HG03097 (cell line): ENCODE results near the gene PALD1.
A peak's percentile ranks its signal among the peaks of the same experiment; 100 is the strongest.

Experiments
- ATAC-seq: cut with Tn5 transposase; IDR thresholded peaks from one replicate; pipeline ENCODE4 v1.9.1; 2021; ENCODE audit not compliant: unreplicated experiment, low FRiP score

The PALD1 gene

GRCh38 chr10:70551466-70551865 is 72.9 kb downstream of the PALD1 start:
- no peak for ATAC-seq

DNA sequence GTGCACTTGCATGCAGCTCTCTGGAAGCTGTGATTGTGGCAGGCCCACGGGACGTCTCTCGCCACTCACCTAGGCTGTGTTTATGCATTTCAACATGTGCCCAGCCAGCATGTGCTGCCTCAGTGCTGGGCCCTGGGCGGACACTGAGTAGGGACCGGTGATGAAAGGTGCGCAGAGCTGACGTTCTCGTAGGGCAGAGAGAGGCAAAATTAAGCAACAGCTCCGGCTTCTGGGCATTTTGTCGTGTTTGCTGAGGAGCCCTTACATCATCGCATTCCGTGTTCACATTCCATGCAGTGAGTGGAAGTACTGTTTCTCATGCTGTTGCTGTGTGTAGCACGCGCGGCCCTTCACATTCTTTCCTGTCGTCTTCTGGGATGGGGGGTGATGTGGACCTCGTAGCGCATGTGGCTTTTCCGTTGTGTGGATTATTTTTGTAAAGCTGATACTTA is 73.4 kb downstream of the PALD1 start:
- ATAC-seq = no peak

DNA sequence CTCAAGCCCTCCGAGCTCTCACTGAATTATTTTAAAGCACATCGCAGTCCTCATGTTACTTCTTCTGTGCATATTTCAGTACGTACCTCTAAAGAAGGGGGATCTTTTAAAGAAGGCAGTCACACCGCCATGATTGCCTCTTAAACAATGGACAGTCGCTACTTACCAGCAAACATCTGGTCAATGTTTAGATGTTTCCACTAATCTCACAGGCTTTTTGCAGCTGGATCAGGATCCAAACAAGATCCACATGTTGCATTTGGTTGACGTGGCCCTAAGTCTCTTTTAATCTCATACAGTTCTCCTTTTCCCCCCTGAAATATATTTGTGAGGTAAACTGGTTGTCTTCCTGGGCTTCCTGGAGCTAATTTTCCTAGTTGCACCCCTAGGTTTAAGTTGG is 74.0 kb downstream of the PALD1 start:
- ATAC-seq = no peak

DNA sequence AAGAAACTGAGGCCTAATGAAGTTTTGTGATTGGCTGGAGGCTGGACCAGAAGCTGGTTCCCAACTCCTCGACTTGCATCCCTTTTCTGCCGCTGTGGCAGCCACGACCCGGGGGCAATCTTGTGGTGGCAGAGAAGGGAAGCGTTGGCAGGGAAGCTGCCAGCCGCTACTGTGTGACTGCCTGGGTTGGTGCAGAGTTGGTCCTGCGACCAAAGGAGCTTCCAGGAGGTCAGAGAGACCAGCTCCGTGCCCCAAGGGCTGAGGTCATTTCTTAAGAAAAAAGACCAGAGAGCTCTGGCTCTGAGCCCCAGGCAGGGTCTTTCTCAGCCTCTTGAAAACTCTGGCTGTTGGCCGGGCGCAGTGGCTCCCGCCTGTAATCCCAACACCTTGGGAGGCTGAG is 76.8 kb downstream of the PALD1 start:
- ATAC-seq = no peak

DNA sequence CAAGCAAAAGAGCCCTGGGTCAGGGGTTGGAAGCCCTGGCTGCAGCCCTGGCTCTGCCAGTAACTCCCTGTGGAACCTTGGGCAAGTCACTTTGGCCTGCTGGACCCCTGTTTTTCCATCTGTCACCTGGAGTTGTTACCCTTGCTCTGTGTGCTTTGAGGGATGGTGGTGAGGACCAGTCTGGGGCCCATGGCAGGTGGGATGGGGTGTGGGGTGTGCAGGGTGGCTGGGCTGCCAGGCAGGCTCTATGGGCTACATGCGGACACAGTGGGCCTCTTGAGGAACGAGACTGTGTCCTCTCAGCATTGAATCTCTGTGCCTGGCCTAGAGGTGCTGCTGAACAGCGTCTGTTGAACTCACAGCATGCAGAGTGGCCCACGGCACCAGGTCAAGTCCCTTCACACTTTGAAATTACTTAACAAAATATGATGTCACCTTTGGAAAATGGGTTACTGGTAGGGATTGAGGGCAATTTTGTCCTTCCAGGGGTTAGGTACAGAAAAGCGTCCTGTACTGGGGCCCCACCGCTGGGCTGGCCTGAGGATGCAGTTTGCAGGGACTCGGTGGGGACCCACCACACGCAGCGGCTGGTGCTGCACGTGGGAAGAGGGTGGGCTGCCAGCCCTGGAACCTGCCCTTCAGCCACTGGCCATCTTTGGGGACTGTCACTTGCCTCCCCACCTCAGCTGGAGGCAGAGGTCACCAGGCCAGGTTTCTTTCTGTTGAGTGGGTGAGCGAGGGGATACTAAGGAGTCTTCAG is 78.7 kb downstream of the PALD1 start:
- no peak for ATAC-seq

GRCh38 chr10:70557876-70558275 is 79.3 kb downstream of the PALD1 start:
- no peak for ATAC-seq

DNA sequence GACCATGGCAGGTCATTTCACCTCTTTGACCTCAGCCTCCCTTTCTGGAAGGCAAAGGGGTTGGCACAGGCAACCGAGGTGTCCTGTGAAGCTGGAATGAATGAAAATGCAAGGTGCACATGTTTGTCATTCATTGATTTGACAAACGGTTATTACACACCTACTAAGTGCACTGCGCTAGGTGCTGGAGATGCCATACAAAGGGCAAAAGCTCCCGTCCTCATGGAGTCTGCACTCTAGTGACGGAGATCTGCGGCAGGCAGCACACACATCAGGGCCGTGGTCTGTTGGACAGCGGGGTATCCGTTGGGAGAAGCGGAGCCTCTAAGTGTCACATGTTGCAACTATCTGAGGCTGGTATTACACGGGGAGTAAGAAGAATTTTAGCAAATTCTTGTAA is 79.7 kb downstream of the PALD1 start:
- no peak for ATAC-seq

GRCh38 chr10:70558871-70559810 is 80.6 kb downstream of the PALD1 start:
- ATAC-seq = peak; percentile 56

GRCh38 chr10:70559861-70560260 is 81.3 kb downstream of the PALD1 start:
- ATAC-seq = no peak

- no peak for ATAC-seq
Observed at GRCh38 chr10:70560511-70560941, 82.0 kb downstream of the PALD1 start.

DNA sequence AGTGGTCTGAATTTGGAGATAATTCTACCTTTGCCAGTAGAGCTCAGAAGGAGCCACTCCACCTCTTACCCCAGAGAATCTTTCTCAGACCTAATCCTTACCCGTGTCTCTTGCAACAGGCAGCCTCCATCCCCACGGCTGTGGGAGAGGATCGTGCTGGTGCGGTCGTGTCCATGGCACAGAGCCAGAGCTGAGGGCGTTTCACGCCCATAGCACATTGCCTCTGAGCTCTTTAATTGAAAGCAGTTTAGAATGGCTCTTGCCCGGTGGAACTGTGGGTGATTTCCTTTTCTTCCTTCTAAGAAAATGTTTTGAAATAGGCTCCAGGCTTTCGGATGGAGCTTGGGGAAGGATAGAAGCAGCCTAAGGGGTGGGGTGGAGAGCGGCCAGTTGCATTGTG is 82.5 kb downstream of the PALD1 start:
- ATAC-seq = no peak

DNA sequence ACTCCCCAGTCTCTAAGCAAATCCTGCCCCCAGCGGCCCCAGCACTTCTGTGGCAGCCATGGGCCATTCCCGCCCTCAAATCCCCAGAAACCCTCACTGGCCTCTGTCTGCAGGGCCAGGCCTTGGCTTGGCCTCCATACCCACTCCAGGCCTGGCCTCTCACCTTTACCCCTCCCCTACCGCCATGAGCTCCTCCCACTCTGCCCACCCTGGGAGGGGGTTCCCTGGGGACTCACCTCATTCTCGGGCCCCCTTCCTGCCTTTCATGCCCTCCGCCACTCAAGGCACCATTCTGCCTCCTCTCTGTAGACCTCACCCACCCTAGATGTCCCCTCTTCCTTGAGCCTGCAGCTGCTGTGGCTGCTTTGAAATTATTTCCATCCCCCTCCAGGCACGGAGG is 83.0 kb downstream of the PALD1 start:
- ATAC-seq = no peak

- no peak for ATAC-seq
Observed at GRCh38 chr10:70562036-70562755, 83.6 kb downstream of the PALD1 start.

DNA sequence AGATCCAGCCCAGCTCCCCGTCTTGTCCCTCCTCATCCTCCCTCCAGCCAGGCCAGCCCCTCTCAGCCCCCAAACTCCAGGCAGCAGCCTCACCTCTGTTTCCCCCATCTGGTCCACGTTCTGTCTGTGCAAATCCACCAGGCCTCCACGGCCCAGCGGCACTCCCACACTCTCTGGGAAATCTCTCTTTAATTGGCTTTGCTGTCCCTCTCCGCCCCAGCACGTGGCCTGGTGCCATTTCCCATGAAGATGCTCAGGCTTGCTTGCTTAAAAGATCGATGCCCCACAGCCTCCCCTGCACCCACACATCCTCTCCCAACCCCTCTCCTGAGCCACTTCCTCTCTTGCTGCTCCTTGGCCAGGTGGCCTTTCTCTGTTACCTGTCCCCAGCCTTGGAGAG is 84.7 kb downstream of the PALD1 start:
- no peak for ATAC-seq

DNA sequence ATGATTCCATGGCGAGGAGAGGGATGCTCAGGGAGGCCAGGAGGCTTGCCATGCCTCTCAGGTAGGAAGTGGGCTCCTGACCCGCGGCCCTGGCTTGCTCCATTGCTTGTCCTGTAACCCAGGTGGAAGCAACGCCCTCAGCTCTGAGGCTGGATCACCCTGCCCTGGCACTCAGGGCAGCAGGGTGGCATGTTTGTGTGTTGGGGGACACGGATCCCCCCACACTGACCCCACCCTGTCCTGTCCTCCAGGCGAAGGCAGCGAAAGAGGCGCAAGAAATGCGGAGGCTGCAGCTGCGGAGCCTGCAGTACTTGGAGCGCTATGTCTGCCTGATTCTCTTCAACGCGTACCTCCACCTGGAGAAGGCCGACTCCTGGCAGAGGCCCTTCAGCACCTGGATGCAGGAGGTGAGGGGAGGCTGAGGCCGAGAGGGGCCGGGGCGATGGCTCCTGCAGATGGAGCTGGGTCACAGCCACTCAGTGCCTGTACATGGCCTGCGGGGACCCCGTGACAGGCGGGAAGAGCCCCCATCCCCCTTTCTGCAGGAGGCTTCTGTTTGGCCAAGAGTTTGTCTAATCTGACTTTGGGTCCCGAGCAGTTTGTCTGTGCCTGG is 85.7 kb downstream of the PALD1 start:
- ATAC-seq = no peak

DNA sequence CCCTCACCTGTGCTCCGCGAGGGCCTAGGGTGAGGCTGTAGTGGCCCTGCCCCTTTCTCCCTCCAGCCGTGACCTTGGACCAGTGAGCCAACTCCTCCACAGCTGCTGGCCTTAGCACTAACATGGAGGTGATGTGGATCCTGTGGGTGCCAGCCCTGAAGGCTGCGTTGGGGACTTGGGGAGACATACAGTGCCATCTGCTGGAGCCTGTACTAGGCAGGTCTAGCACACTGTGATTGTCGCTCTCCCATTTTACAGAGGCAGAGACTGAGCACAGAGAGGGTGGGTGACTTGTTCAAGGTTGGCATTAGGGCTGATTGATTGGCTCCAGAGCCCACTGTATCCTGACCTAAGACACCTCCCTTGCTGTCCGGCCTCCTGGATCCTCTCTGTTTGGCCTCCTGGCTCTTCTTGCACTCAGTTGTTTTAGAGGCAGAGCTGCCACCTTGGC is 86.4 kb downstream of the PALD1 start:
- ATAC-seq = no peak

GRCh38 chr10:70565556-70566514 is 87.3 kb downstream of the PALD1 start:
- ATAC-seq = no peak

DNA sequence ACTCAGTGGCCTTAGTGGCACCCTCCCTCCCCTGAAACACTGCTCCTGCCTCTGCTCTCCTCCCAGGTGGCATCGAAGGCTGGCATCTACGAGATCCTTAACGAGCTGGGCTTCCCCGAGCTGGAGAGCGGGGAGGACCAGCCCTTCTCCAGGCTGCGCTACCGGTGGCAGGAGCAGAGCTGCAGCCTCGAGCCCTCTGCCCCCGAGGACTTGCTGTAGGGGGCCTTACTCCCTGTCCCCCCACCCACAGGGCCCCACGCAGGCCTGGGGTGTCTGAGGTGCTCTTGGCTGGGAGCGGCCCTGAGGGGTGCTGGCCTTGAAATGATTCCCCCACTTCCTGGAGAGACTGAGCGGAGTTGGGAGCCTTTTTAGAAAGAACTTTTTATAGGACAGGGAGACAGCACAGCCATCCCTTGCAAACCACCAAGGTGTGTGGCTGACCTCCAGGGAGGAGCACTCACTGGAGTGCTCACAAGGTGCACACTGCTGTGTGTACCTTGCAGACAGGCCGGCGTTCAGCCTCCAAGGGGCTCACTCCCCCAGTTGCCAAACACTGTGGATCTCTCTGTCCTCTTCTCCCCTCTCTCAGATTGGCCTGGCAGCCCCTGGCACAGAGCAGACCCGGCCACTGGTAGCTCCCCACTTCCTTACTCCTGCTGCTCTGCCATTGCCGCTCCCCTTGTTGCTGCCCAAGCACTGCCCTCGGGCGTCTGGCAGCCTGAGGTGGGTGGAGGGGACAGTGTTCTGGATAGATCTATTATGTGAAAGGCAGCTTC is 88.1 kb downstream of the PALD1 start:
- no peak for ATAC-seq

- no peak for ATAC-seq
Observed at GRCh38 chr10:70567603-70568002, 89.0 kb downstream of the PALD1 start.
